Activated T-helper 17 cell treated with anti-CD3 and anti-CD28 coated beads, Interleukin-2, amount 50 U/mL, for 72 hours (primary cell): Measurements from ENCODE around the gene LMX1B. TPM values are rescaled to one million over a fixed set of nuclear protein-coding genes. Genes with fewer than 3 reads are reported as not detected.

ENCODE experiments used
- ATAC-seq: fragments of 150-1000 bp; cut with Tn5 transposase; replicated peaks from 2 replicates; pipeline ENCODE4 v1.10.0; 2021; ENCODE audit warnings: mild to moderate bottlenecking, moderate library complexity
- H3K27ac Mint-ChIP-seq: one replicate; pipeline ENCODE4 v1.8.0; 2022; ENCODE audit warnings: mixed read lengths
- H3K27me3 Mint-ChIP-seq: one replicate; pipeline ENCODE4 v1.8.0; 2022; ENCODE audit warnings: mixed read lengths
- H3K36me3 Mint-ChIP-seq: one replicate; pipeline ENCODE4 v1.8.0; 2022; ENCODE audit warnings: low read depth, mild to moderate bottlenecking, mixed read lengths
- H3K4me1 Mint-ChIP-seq: one replicate; pipeline ENCODE4 v1.8.0; 2022; ENCODE audit warnings: mixed read lengths
- H3K4me3 Mint-ChIP-seq: one replicate; pipeline ENCODE4 v1.8.0; 2022; ENCODE audit warnings: mild to moderate bottlenecking, mixed read lengths
- H3K9me3 Mint-ChIP-seq: one replicate; pipeline ENCODE4 v1.8.0; 2022; ENCODE audit warnings: mixed read lengths
- total RNA-seq, 2 donors: library from RNA; stranded (reverse); gene quantifications; one replicate each; pipeline ENCODE4 v1.2.3, GENCODE V29; 2022

The LMX1B gene
- total RNA-seq, 2 donors from 2014 or later, result not detected

DNA sequence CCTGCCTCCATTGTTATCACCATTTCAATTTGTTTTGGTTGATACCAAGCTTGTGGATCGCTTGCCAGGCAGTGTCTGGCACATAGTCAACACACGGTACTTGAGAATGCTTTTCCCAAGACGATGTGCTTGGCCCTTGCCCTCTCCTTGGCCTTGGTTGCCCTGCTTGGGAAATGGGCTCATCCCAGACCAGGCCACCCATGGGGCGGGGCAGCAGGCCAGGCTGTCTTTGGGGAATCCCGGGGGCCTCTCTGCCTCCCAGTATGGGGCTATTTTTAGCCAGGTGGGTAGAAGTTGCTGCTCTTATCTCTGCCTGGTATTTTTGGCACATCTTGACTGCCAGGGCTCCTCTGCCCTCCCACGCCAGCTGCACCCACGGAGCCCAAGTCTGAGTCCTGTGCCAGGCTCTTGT, 49.9 kb downstream of the LMX1B start:
- no peaks in the 10 kb centered on the region for H3K36me3 Mint-ChIP-seq
- ATAC-seq, result no peak
- H3K27ac Mint-ChIP-seq, result no peak overlapping the region
- H3K4me1 Mint-ChIP-seq, result no peaks in the 10 kb centered on the region
- no peaks in the 10 kb centered on the region for H3K9me3 Mint-ChIP-seq
- peaks cover 20% of the 10 kb centered on the region for H3K27me3 Mint-ChIP-seq
- no peak overlapping the region for H3K4me3 Mint-ChIP-seq

- H3K36me3 Mint-ChIP-seq, result no peaks in the 10 kb centered on the region
- peaks cover 20% of the 10 kb centered on the region for H3K27me3 Mint-ChIP-seq
- H3K27ac Mint-ChIP-seq, result no peak overlapping the region
- no peak overlapping the region for H3K4me3 Mint-ChIP-seq
- no peaks in the 10 kb centered on the region for H3K4me1 Mint-ChIP-seq
- no peaks in the 10 kb centered on the region for H3K9me3 Mint-ChIP-seq
- ATAC-seq, result no peak
These were observed 51.3 kb downstream of the LMX1B start for GRCh38 chr9:126664900-126665643.

DNA sequence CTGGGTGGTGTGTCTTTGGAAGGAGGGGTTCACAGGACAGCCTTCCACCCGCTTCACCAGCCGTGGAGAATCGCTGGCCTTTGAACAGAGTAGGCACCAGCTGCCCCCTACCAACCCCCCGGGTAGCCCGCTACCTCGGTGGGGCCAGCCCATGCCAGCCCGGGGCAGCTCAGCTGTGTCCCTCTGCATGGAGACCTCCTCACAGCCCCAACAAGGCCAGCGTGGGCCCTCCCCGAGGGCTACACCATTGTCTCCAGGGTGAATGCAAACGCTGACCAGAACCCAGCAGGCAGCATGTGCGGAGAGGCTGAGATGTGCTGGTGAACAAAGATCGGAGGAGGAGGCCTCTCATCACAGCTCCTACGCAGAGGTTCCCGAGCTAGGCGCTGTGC, 51.9 kb downstream of the LMX1B start:
- H3K27me3 Mint-ChIP-seq, result peaks cover 18% of the 10 kb centered on the region
- no peaks in the 10 kb centered on the region for H3K36me3 Mint-ChIP-seq
- no peak for ATAC-seq
- H3K4me3 Mint-ChIP-seq, result no peak overlapping the region
- no peak overlapping the region for H3K27ac Mint-ChIP-seq
- no peaks in the 10 kb centered on the region for H3K4me1 Mint-ChIP-seq
- no peaks in the 10 kb centered on the region for H3K9me3 Mint-ChIP-seq

DNA sequence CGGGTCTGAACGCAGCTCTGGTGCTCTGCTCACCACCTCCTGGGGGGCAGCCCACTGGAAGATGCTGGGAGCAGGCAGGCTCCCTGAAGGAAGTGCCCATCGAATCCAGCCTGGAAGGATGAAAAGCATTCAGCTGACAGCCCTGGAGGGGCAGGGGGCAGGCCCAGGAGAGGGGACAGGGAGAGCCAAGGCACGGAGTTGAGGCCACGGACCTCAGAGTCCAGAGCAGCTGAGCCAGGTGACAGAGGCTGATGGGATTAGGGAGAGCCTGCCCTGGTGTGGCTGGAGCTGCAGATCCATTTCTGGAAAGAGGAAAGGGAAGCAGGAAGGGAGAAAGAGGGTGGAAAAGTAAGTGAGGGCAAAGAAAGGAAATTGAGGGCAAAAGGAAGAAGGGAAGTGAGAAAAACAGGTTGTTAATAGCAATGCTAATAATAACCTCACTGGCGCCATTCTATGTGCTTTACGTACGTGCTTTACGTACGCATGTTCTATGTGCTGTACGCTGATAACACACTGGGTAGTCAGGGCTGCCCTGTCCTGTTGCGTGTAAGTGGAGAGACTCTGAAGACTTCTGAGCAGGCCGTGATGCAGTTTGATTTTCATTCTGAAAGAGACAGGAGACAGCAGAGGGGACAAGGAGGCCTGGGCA, 52.6 kb downstream of the LMX1B start:
- Mint-ChIP-seq H3K27ac (no peak overlapping the region), H3K36me3 (no peaks in the 10 kb centered on the region), H3K4me1 (no peaks in the 10 kb centered on the region), H3K9me3 (no peaks in the 10 kb centered on the region), H3K27me3 (peaks cover 19% of the 10 kb centered on the region), H3K4me3 (no peak overlapping the region)
- ATAC-seq, result no peak

DNA sequence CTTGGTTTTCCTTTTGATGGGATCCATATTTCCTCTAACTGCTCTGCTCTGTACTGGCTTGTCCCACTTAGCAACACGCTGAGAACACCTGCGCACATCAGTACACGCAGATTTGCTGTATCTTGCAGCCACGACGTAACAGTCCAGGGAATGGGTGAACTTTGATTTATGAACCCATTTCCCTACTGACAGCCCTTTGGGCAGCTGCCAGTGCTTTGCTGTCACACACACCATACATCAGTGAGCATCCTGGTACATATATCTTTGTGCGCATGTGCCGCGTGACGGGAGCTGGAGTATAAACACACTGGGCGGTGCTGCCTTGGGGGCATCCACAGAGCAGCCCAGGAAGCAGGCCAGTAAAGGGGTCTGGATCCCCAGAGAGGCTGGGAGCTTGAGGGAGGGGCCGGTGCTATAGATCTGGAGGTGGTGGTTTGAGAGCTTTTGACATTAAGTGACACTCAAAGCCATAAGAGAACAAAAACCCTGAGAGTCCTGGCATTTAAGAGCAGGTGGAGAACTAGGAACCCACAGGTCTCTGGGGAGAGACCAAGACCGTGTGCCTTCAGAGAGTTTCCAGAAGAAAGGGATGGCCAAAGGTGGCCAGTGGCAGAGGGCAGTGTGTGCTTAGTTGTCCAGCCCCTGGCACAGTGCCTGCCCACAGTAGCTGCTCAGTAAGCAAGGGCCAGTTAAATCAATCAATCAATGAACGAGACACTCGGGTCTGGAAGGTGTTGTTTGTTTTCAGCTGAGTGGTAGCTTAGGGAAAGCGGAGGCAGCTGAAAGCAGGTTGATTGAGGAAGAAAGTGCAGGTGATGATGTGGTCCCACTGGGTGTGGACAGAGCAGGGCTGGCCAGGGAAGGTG, 53.7 kb downstream of the LMX1B start:
- no peaks in the 10 kb centered on the region for H3K9me3 Mint-ChIP-seq
- no peaks in the 10 kb centered on the region for H3K36me3 Mint-ChIP-seq
- no peaks in the 10 kb centered on the region for H3K4me1 Mint-ChIP-seq
- peaks cover 25% of the 10 kb centered on the region for H3K27me3 Mint-ChIP-seq
- H3K27ac Mint-ChIP-seq, result no peak overlapping the region
- ATAC-seq, result no peak
- no peak overlapping the region for H3K4me3 Mint-ChIP-seq

- no peaks in the 10 kb centered on the region for H3K4me1 Mint-ChIP-seq
- no peaks in the 10 kb centered on the region for H3K36me3 Mint-ChIP-seq
- H3K4me3 Mint-ChIP-seq, result no peak overlapping the region
- no peak overlapping the region for H3K27ac Mint-ChIP-seq
- no peaks in the 10 kb centered on the region for H3K9me3 Mint-ChIP-seq
- H3K27me3 Mint-ChIP-seq, result peaks cover 26% of the 10 kb centered on the region
- no peak for ATAC-seq
These were observed 54.3 kb downstream of the LMX1B start for GRCh38 chr9:126668058-126668457.

DNA sequence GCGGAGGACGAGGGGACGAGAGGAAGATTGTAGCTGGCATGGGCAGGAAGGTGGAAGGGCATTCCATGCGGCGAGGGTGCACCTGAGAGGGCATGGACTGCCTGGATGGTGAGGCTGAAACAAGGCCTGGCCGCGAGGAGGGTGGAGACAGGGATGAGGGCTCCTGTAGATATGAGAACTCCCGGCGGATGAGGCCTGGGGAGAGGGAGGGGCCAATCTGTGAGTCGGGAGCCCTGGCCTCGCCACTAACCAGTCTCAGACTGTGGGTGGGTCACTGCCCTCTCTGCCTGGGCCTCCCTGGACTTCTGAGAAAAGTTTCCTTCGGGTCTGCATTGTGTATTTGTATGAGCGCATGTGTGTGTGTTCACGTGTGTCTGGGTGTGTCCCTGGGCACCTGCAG, 55.4 kb downstream of the LMX1B start:
- Mint-ChIP-seq H3K4me1 (no peaks in the 10 kb centered on the region), H3K4me3 (no peak overlapping the region), H3K9me3 (no peaks in the 10 kb centered on the region), H3K27ac (no peak overlapping the region), H3K27me3 (peaks cover 28% of the 10 kb centered on the region), H3K36me3 (no peaks in the 10 kb centered on the region)
- no peak for ATAC-seq

- no peak overlapping the region for H3K4me3 Mint-ChIP-seq
- no peaks in the 10 kb centered on the region for H3K4me1 Mint-ChIP-seq
- no peak overlapping the region for H3K27ac Mint-ChIP-seq
- ATAC-seq, result no peak
- no peaks in the 10 kb centered on the region for H3K36me3 Mint-ChIP-seq
- no peaks in the 10 kb centered on the region for H3K9me3 Mint-ChIP-seq
- H3K27me3 Mint-ChIP-seq, result peaks cover 37% of the 10 kb centered on the region
These were observed 56.5 kb downstream of the LMX1B start for GRCh38 chr9:126670270-126670669.

GRCh38 chr9:126671381-126671831, 57.7 kb downstream of the LMX1B start:
- Mint-ChIP-seq H3K27me3 (peaks cover 34% of the 10 kb centered on the region), H3K27ac (no peak overlapping the region), H3K9me3 (no peaks in the 10 kb centered on the region), H3K4me3 (no peak overlapping the region), H3K36me3 (no peaks in the 10 kb centered on the region), H3K4me1 (peaks cover 5% of the 10 kb centered on the region)
- no peak for ATAC-seq

DNA sequence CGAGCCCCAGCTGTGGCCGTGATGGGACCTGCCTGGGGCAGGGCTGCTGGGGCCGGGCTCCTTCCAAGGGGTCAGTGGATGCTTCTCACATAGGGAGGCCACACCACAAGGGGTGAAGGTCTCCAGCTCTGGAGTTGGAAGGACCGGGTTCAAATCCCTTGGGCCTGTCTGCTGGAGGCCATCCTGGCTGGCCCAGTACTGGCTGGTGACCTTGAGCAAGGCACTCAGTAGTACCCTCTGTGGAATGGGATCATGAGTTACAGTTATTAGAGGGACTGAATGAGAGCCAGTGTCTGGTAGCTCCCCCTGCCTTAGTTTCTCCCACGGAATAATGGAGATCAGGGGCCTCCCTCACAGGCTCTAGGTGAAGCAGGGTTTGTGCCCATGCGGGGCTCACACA, 58.3 kb downstream of the LMX1B start:
- Mint-ChIP-seq H3K36me3 (no peaks in the 10 kb centered on the region), H3K4me1 (peaks cover 5% of the 10 kb centered on the region), H3K4me3 (no peak overlapping the region), H3K9me3 (no peaks in the 10 kb centered on the region), H3K27me3 (peaks cover 36% of the 10 kb centered on the region), H3K27ac (no peak overlapping the region)
- ATAC-seq, result no peak

- Mint-ChIP-seq H3K4me3 (no peak overlapping the region), H3K36me3 (no peaks in the 10 kb centered on the region), H3K27ac (no peak overlapping the region), H3K4me1 (peaks cover 5% of the 10 kb centered on the region), H3K27me3 (peaks cover 44% of the 10 kb centered on the region), H3K9me3 (no peaks in the 10 kb centered on the region)
- ATAC-seq, result no peak
These were observed 59.0 kb downstream of the LMX1B start for GRCh38 chr9:126672634-126673284.

- H3K4me3 Mint-ChIP-seq, result no peak overlapping the region
- no peaks in the 10 kb centered on the region for H3K36me3 Mint-ChIP-seq
- H3K27ac Mint-ChIP-seq, result no peak overlapping the region
- H3K9me3 Mint-ChIP-seq, result no peaks in the 10 kb centered on the region
- peaks cover 5% of the 10 kb centered on the region for H3K4me1 Mint-ChIP-seq
- no peak for ATAC-seq
- peaks cover 46% of the 10 kb centered on the region for H3K27me3 Mint-ChIP-seq
These were observed 60.1 kb downstream of the LMX1B start for GRCh38 chr9:126673689-126674364.

- no peak overlapping the region for H3K27ac Mint-ChIP-seq
- H3K4me3 Mint-ChIP-seq, result no peak overlapping the region
- H3K9me3 Mint-ChIP-seq, result no peaks in the 10 kb centered on the region
- H3K4me1 Mint-ChIP-seq, result peaks cover 5% of the 10 kb centered on the region
- peaks cover 53% of the 10 kb centered on the region for H3K27me3 Mint-ChIP-seq
- no peak for ATAC-seq
- no peaks in the 10 kb centered on the region for H3K36me3 Mint-ChIP-seq
These were observed 60.8 kb downstream of the LMX1B start for GRCh38 chr9:126674365-126675146.
